GM19238 (cell line): ENCODE results near the gene KIF7.
"Not testable (repeated sequence)": the region's sequence is repeated elsewhere in the genome, so short reads cannot be mapped to it uniquely, and the experiment has no call there.

Source experiments
- DNase-seq: peaks from one replicate; pipeline ENCODE4 v3.0.0; 2011; ENCODE audit warnings: low spot score; ENCODE audit not compliant: insufficient read length

Gene KIF7

GRCh38 chr15:89654847-89655805, at the start of gene KIF7:
KIF7 (minus strand) TSS chr15:89655467; CDS start chr15:89652930, 2,537 bp downstream.
- DNase-seq, result no peak

- DNase-seq, result no peak
Measured at GRCh38 chr15:89704411-89704810, 49.1 kb upstream of the KIF7 start.

- no peak for DNase-seq
Measured at GRCh38 chr15:89695198-89695597, 39.9 kb upstream of the KIF7 start.

- no peak for DNase-seq
Measured at GRCh38 chr15:89693696-89694095, 38.4 kb upstream of the KIF7 start.

GRCh38 chr15:89693091-89693490, 37.8 kb upstream of the KIF7 start:
- no peak for DNase-seq

- DNase-seq, result peak; percentile 76
Measured at GRCh38 chr15:89690276-89691218, 35.3 kb upstream of the KIF7 start, which contains the start of the genes PEX11A and WDR93. PEX11A (minus strand) TSS chr15:89690754; CDS start chr15:89690632, 122 bp downstream. WDR93 (plus strand) TSS chr15:89690811; CDS start chr15:89701747, 10,936 bp downstream.

- not testable (repeated sequence) for DNase-seq
Measured at GRCh38 chr15:89689930-89690275, 34.6 kb upstream of the KIF7 start.

- no peak for DNase-seq
Measured at GRCh38 chr15:89686522-89686921, 31.3 kb upstream of the KIF7 start.

- no peak for DNase-seq
Measured at GRCh38 chr15:89685995-89686394, 30.7 kb upstream of the KIF7 start.

- no peak for DNase-seq
Measured at GRCh38 chr15:89681146-89681545, 25.9 kb upstream of the KIF7 start.

GRCh38 chr15:89680282-89680873, 25.1 kb upstream of the KIF7 start:
- DNase-seq, result no peak

- DNase-seq, result no peak
Measured at GRCh38 chr15:89679212-89679611, 23.9 kb upstream of the KIF7 start, which contains the start of gene PLIN1. PLIN1 (minus strand) TSS chr15:89679367; CDS start chr15:89677489, 1,878 bp downstream.

- DNase-seq, result no peak
Measured at GRCh38 chr15:89677381-89677780, 22.1 kb upstream of the KIF7 start.

- DNase-seq, result no peak
Measured at GRCh38 chr15:89675606-89676005, 20.3 kb upstream of the KIF7 start.

- DNase-seq, result no peak
Measured at GRCh38 chr15:89674526-89674925, 19.3 kb upstream of the KIF7 start.

GRCh38 chr15:89673165-89673512, 17.9 kb upstream of the KIF7 start:
- no peak for DNase-seq

GRCh38 chr15:89672221-89673164, 17.2 kb upstream of the KIF7 start:
- no peak for DNase-seq

- DNase-seq, result no peak
Measured at GRCh38 chr15:89671687-89672086, 16.4 kb upstream of the KIF7 start.

- DNase-seq, result no peak
Measured at GRCh38 chr15:89670971-89671560, 15.8 kb upstream of the KIF7 start.

GRCh38 chr15:89669941-89670340, 14.7 kb upstream of the KIF7 start:
- no peak for DNase-seq
